Prostate gland (tissue), 2 donors: ENCODE results near the gene MAFG.

ENCODE experiments used
- CTCF ChIP-seq, 4 experiments: fragments of 200-600 bp in 2 of 4; fragments of 450-650 bp in 2 of 4; sonication (generic) in 2 of 4; IDR thresholded peaks; 1 replicate in 3 of 4; 2 replicates in 1 of 4; pipeline ENCODE4 v1.5.1; 2016 to 2019; ENCODE audit warnings: antibody characterized with exemption in 4 of 4, mild to moderate bottlenecking in 2 of 4, moderate library complexity in 2 of 4
- POLR2A ChIP-seq: fragments of 450-650 bp; IDR thresholded peaks from one replicate; pipeline ENCODE4 v1.6.1; 2016; ENCODE audit warnings: antibody characterized with exemption, mild to moderate bottlenecking
- POLR2AphosphoS5 ChIP-seq: sonication (generic); formaldehyde crosslinking; IDR thresholded peaks from one replicate; pipeline ENCODE4 v1.6.1; 2017; ENCODE audit warnings: antibody characterized with exemption

GRCh38 chr17:81954131-81955057, 26.9 kb upstream of the MAFG start:
- TF ChIP-seq CTCF (IDR thresholded peaks at IDR 0.05) (no peak), POLR2AphosphoS5 (no peak), POLR2A (no peak)
